Smooth muscle cell (in vitro differentiated cells): Measurements from ENCODE around the gene TRIOBP. TPM values are rescaled to one million over a fixed set of nuclear protein-coding genes. Genes with fewer than 3 reads are reported as not detected.

Source experiments
- DNase-seq: peaks from one replicate; lab custom pipeline; 2025; ENCODE audit not compliant: unreplicated experiment; lab: John Stamatoyannopoulos, UW
- H2AFZ ChIP-seq: fragments of 200-600 bp; sonication (generic); 2 replicates; pipeline ENCODE4 v1.6.0; 2016; ENCODE audit warnings: antibody characterized with exemption, low read depth, mild to moderate bottlenecking
- H3F3A ChIP-seq: fragments of 200-600 bp; sonication (generic); 2 replicates; pipeline ENCODE4 v1.6.0; 2017; ENCODE audit warnings: antibody characterized with exemption, low read depth
- H3K27ac ChIP-seq: fragments of 200-600 bp; sonication (generic); 2 replicates; pipeline ENCODE4 v1.5.1; 2016; ENCODE audit warnings: low read depth, mild to moderate bottlenecking
- H3K27me3 ChIP-seq: fragments of 200-600 bp; sonication (generic); 2 replicates; pipeline ENCODE4 v1.6.1; 2016; ENCODE audit warnings: low read depth, mild to moderate bottlenecking
- H3K36me3 ChIP-seq: fragments of 200-600 bp; sonication (generic); 2 replicates; pipeline ENCODE4 v1.5.1; 2016; ENCODE audit warnings: low read depth
- H3K4me1 ChIP-seq: fragments of 200-600 bp; sonication (generic); 2 replicates; pipeline ENCODE4 v1.5.1; 2016; ENCODE audit warnings: low read depth
- H3K4me2 ChIP-seq: fragments of 200-600 bp; sonication (generic); 2 replicates; pipeline ENCODE4 v1.6.0; 2016; ENCODE audit warnings: mild to moderate bottlenecking
- H3K4me3 ChIP-seq: fragments of 200-600 bp; sonication (generic); 2 replicates; pipeline ENCODE4 v1.5.1; 2016; ENCODE audit warnings: mild to moderate bottlenecking
- H3K79me2 ChIP-seq: fragments of 200-600 bp; sonication (generic); 2 replicates; pipeline ENCODE4 v1.6.0; 2016; ENCODE audit warnings: low read depth, mild to moderate bottlenecking
- H3K9ac ChIP-seq: fragments of 200-600 bp; sonication (generic); 2 replicates; pipeline ENCODE4 v1.6.0; 2016; ENCODE audit warnings: low read depth
- H3K9me3 ChIP-seq: fragments of 200-600 bp; sonication (generic); replicated peaks from 2 replicates; pipeline ENCODE4 v1.5.1; 2016; ENCODE audit warnings: low read depth
- H4K20me1 ChIP-seq: fragments of 200-600 bp; sonication (generic); 2 replicates; pipeline ENCODE4 v1.6.0; 2016; ENCODE audit warnings: low read depth
- CTCF ChIP-seq: fragments of 200-600 bp; sonication (generic); IDR thresholded peaks from 2 replicates; pipeline ENCODE4 v1.5.1; 2017; ENCODE audit warnings: borderline replicate concordance, mild to moderate bottlenecking, antibody characterized with exemption; ENCODE audit not compliant: insufficient read depth, poor library complexity, severe bottlenecking
- WGBS: methylation state at CpG from one replicate; pipeline ENCODE4 v1.1.7; 2016; ENCODE audit warnings: low lambda C conversion rate; 5-methylcytosine and 5-hydroxymethylcytosine counted together
- polyA plus RNA-seq: library from polyadenylated mRNA; unstranded; fragments of >200 nt; fragmentation: Nextera tagmentation; extraction: Ambion mirVana; gene quantifications from 2 replicates; pipeline ENCODE4 v1.2.1, GENCODE V29; 2016
- small RNA-seq: library from RNA; depleted of rRNA; stranded (forward); fragments of <200 nt; gene quantifications from one replicate; pipeline ENCODE3, GENCODE V24; 2014
- total RNA-seq: library from RNA; depleted of rRNA; stranded (reverse); fragments of >200 nt; gene quantifications from 2 replicates; pipeline ENCODE4 v1.2.3, GENCODE V29; 2014

TRIOBP gene
- total and polyA plus RNA-seq, 2 experiments from 2014 or later: 44.6 to 95.8 TPM

DNA sequence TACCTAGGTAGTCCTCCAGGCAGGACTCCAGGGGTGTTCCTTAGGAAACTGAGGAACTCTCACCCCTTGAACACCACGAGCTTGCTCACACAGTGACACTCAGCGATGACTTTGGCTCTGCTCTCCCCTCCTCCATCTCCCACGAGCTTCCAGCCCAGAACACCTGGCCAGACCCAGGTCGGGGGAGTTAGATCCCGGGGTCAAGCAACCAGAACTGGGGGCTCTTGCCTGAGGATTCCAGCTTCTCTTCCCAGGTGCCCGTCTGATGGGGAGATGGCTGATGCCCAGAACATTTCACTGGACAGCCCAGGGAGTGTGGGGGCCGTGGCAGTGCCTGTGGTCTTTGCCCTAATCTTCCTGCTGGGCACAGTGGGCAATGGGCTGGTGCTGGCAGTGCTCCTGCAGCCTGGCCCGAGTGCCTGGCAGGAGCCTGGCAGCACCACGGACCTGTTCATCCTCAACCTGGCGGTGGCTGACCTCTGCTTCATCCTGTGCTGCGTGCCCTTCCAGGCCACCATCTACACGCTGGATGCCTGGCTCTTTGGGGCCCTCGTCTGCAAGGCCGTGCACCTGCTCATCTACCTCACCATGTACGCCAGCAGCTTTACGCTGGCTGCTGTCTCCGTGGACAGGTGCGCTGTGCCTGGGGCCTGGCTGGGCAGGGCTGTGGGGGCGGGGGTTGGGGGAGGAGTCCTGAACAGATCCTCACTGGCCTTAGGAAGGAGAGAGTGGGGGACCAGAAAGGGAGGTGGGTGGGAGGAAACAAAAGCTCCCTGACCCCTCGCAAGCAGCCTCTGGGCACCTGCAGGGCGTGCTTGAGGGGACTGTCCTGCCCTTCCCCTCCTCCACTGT lies 126.5 kb downstream of the TRIOBP start, which contains the start of gene GALR3:
GALR3 (plus strand) TSS at position 249 of the 852 bp plus-strand sequence; CDS start at position 274, 25 bp downstream.
- no peak for TF ChIP-seq CTCF
- no peaks in the 10 kb centered on the region for H4K20me1 ChIP-seq
- H3K27me3 ChIP-seq: peaks cover 58% of the 10 kb centered on the region
- no peak within 1 kb of the TSS for H3K4me2 ChIP-seq
- no peak for DNase-seq
- no peak within 1 kb of the TSS for H3K27ac ChIP-seq
- no peaks in the 10 kb centered on the region for H3K79me2 ChIP-seq
- peaks cover 7% of the 10 kb centered on the region for H3K4me1 ChIP-seq
- no peak within 1 kb of the TSS for H2AFZ ChIP-seq
- no peak within 1 kb of the TSS for H3K4me3 ChIP-seq
- no peaks in the 10 kb centered on the region for H3F3A ChIP-seq
- no peaks in the 10 kb centered on the region for H3K9me3 ChIP-seq
- WGBS: 85% methylated on average over 20 of the region's 21 CpGs
- no peak within 1 kb of the TSS for H3K9ac ChIP-seq
- no peaks in the 10 kb centered on the region for H3K36me3 ChIP-seq

GRCh38 chr22:37824674-37825641 lies 128.1 kb downstream of the TRIOBP start:
- H3K4me2 ChIP-seq: peak overlapping the region; percentile 76
- H3K27ac ChIP-seq: no peak overlapping the region
- H3F3A ChIP-seq: no peaks in the 10 kb centered on the region
- no peaks in the 10 kb centered on the region for H4K20me1 ChIP-seq
- no peaks in the 10 kb centered on the region for H3K36me3 ChIP-seq
- no peak for DNase-seq
- H2AFZ ChIP-seq: no peak overlapping the region
- no peaks in the 10 kb centered on the region for H3K4me1 ChIP-seq
- no peak for TF ChIP-seq CTCF
- H3K9me3 ChIP-seq: no peaks in the 10 kb centered on the region
- no peaks in the 10 kb centered on the region for H3K79me2 ChIP-seq
- WGBS: 12% methylated on average over 112 of the region's 135 CpGs
- H3K9ac ChIP-seq: no peak overlapping the region
- peak overlapping the region; percentile 24 for H3K4me3 ChIP-seq
- H3K27me3 ChIP-seq: peaks cover 47% of the 10 kb centered on the region

Small RNA genes lying within 50 kb of the gene (small RNA-seq; reads per million reads assigned to genes)
- gene RN7SL385P: 0.11 reads per million

Other genes starting within 250 kb of the TRIOBP start
- gene MFNG, start 210.7 kb upstream of the TRIOBP start, total RNA-seq: not detected in 2 replicates
- 0.40 and 1.2 TPM in 2 replicates for gene MFNG, start 210.7 kb upstream of the TRIOBP start, polyA plus RNA-seq
- 3.7 and 6.0 TPM in 2 replicates for gene CARD10, start 177.6 kb upstream of the TRIOBP start, total RNA-seq
- gene CARD10, start 177.6 kb upstream of the TRIOBP start, polyA plus RNA-seq: 2.3 and 5.4 TPM in 2 replicates
- gene CDC42EP1, start 136.6 kb upstream of the TRIOBP start, total RNA-seq: 14.0 and 19.1 TPM in 2 replicates
- gene CDC42EP1, start 136.6 kb upstream of the TRIOBP start, polyA plus RNA-seq: 89.6 and 94.9 TPM in 2 replicates
- gene LGALS2, start 117.0 kb upstream of the TRIOBP start, total RNA-seq: not detected in 2 replicates
- 0.48 and 1.1 TPM in 2 replicates for gene LGALS2, start 117.0 kb upstream of the TRIOBP start, polyA plus RNA-seq
- 15.6 and 27.3 TPM in 2 replicates for gene GGA1, start 88.2 kb upstream of the TRIOBP start, total RNA-seq
- gene GGA1, start 88.2 kb upstream of the TRIOBP start, polyA plus RNA-seq: 44.0 and 59.6 TPM in 2 replicates
- 20.4 and 26.6 TPM in 2 replicates for gene SH3BP1, start 57.4 kb upstream of the TRIOBP start, total RNA-seq
- 16.6 and 33.7 TPM in 2 replicates for gene SH3BP1, start 57.4 kb upstream of the TRIOBP start, polyA plus RNA-seq
- gene PDXP, start 38.3 kb upstream of the TRIOBP start, total RNA-seq: 9.7 and 16.5 TPM in 2 replicates
- gene PDXP, start 38.3 kb upstream of the TRIOBP start, polyA plus RNA-seq: 20.0 and 20.7 TPM in 2 replicates
- gene LGALS1, start 21.4 kb upstream of the TRIOBP start, total RNA-seq: 3,694 and 5,079 TPM in 2 replicates
- 4,318 and 5,332 TPM in 2 replicates for gene LGALS1, start 21.4 kb upstream of the TRIOBP start, polyA plus RNA-seq
- gene NOL12, start 10.7 kb upstream of the TRIOBP start, total RNA-seq: 23.4 and 31.0 TPM in 2 replicates
- gene NOL12, start 10.7 kb upstream of the TRIOBP start, polyA plus RNA-seq: 13.2 and 16.2 TPM in 2 replicates
- 10.8 and 13.5 TPM in 2 replicates for gene GCAT, start 110.9 kb downstream of the TRIOBP start, total RNA-seq
- 21.2 and 30.6 TPM in 2 replicates for gene GCAT, start 110.9 kb downstream of the TRIOBP start, polyA plus RNA-seq
- gene GALR3, start 126.3 kb downstream of the TRIOBP start, total RNA-seq: not detected in 2 replicates
- 0.26 TPM in 1 of 2 replicates, not detected in the other for gene GALR3, start 126.3 kb downstream of the TRIOBP start, polyA plus RNA-seq
- gene ANKRD54, start 147.3 kb downstream of the TRIOBP start, total RNA-seq: 24.5 and 26.6 TPM in 2 replicates
- 22.2 and 26.2 TPM in 2 replicates for gene ANKRD54, start 147.3 kb downstream of the TRIOBP start, polyA plus RNA-seq
- gene EIF3L, start 152.4 kb downstream of the TRIOBP start, total RNA-seq: 264 and 274 TPM in 2 replicates
- gene EIF3L, start 152.4 kb downstream of the TRIOBP start, polyA plus RNA-seq: 165 and 182 TPM in 2 replicates
- gene MICALL1, start 209.2 kb downstream of the TRIOBP start, total RNA-seq: 15.2 and 24.9 TPM in 2 replicates
- gene MICALL1, start 209.2 kb downstream of the TRIOBP start, polyA plus RNA-seq: 8.7 and 17.1 TPM in 2 replicates